GM12878 (cell line): Measurements from ENCODE around the gene TBC1D22B. TPM values are rescaled to one million over a fixed set of nuclear protein-coding genes. Genes with fewer than 3 reads are reported as not detected.

Experiments
- ATAC-seq: fragments of 200-7000 bp; cut with Tn5 transposase; 3 replicates; pipeline ENCODE4 v1.9.1; 2020; ENCODE audit warnings: mild to moderate bottlenecking, moderate library complexity
- BruUV-seq: library from RNA; stranded (reverse); fragments of 400-500 nt; replicated peaks from 2 replicates; lab custom pipeline; 2021; lab: Mats Ljungman, UMichigan
- CTCF ChIA-PET: fragments of 300-600 bp; sonication (Branson Sonifier 250); formaldehyde crosslinking; extraction: SDS; loops from one replicate; lab custom pipeline; 2021; ENCODE audit warnings: inconsistent platforms; lab: Yijun Ruan, JAX
- POLR2A ChIA-PET: fragments of 350-600 bp; formaldehyde crosslinking; extraction: SDS; loops from one replicate; lab custom pipeline; 2021; ENCODE audit warnings: inconsistent platforms; lab: Charles Lee
- RAD21 ChIA-PET: fragments of 300-600 bp; sonication (Branson Sonifier 250); formaldehyde crosslinking; loops from one replicate; lab custom pipeline; 2023; ENCODE audit warnings: antibody characterized with exemption; ENCODE audit not compliant: unreplicated experiment; lab: Charles Lee
- SMC1A ChIA-PET: fragments of 300-600 bp; sonication (Branson Sonifier 250); formaldehyde crosslinking; loops from one replicate; lab custom pipeline; 2023; ENCODE audit not compliant: unreplicated experiment, uncharacterized antibody; lab: Charles Lee
- DNase-seq: peaks from one replicate; pipeline ENCODE4 v3.0.0-alpha.2; 2011; ENCODE audit warnings: low read depth, low spot score
- FAIRE-seq: peaks from 3 replicates; lab custom pipeline; 2011; peaks lifted over from hg19 to GRCh38; lab: Jason Lieb, UNC
- H2AFZ ChIP-seq: 2 replicates; pipeline ENCODE4 v1.6.0; 2011; ENCODE audit warnings: low read depth, low read length, control low read depth; ENCODE audit not compliant: control insufficient read depth
- H3K27ac ChIP-seq: 2 replicates; pipeline ENCODE4 v1.5.1; 2011; ENCODE audit warnings: control low read depth; ENCODE audit not compliant: control insufficient read depth, insufficient read depth
- H3K27me3 ChIP-seq, 2 experiments: replicated peaks in 1 of 2; 2 replicates each; pipeline versions ENCODE4 v1.6.0 to v1.6.1; 2011; ENCODE audit warnings: low read length in 1 of 2; ENCODE audit not compliant: control insufficient read depth in 2 of 2, insufficient read depth in 2 of 2
- H3K36me3 ChIP-seq, 2 experiments: 2 replicates each; pipeline ENCODE4 v1.5.1; 2011; ENCODE audit warnings: low read length in 1 of 2; ENCODE audit not compliant: control insufficient read depth in 2 of 2, insufficient read depth in 2 of 2
- H3K4me1 ChIP-seq: 2 replicates; pipeline ENCODE4 v1.6.1; 2011; ENCODE audit warnings: mild to moderate bottlenecking, low read length, moderate library complexity, mixed read lengths; ENCODE audit not compliant: control insufficient read depth, insufficient read depth
- H3K4me2 ChIP-seq: 2 replicates; pipeline ENCODE4 v1.6.0; 2011; ENCODE audit warnings: control low read depth; ENCODE audit not compliant: control insufficient read depth, insufficient read depth
- H3K4me3 ChIP-seq: fragments of 200-600 bp; sonication (generic); 2 replicates; pipeline ENCODE4 v1.5.1; 2016
- H3K79me2 ChIP-seq: 2 replicates; pipeline ENCODE4 v1.6.0; 2011; ENCODE audit warnings: low read length; ENCODE audit not compliant: control insufficient read depth, insufficient read depth
- H3K9ac ChIP-seq: 2 replicates; pipeline ENCODE4 v1.8.0; 2011; ENCODE audit warnings: low read length, control low read depth, mixed read lengths; ENCODE audit not compliant: control insufficient read depth, insufficient read depth
- H3K9me3 ChIP-seq: replicated peaks from 3 replicates; pipeline ENCODE4 v1.5.1; 2011; ENCODE audit warnings: mild to moderate bottlenecking, low read length; ENCODE audit not compliant: control insufficient read depth, insufficient read depth
- H4K20me1 ChIP-seq: 2 replicates; pipeline ENCODE4 v1.6.0; 2011; ENCODE audit not compliant: control insufficient read depth, insufficient read depth
- BHLHE40 ChIP-seq, 2 experiments: fragments of 450-650 bp in 1 of 2; IDR thresholded peaks; 2 replicates each; pipeline ENCODE4 v1.6.1; 2011 to 2017; ENCODE audit warnings: low read depth in 2 of 2, borderline replicate concordance in 1 of 2, improper control_type of control experiment in 1 of 2, low read length in 1 of 2, mild to moderate bottlenecking in 1 of 2
- EGR1 ChIP-seq, 2 experiments: IDR thresholded peaks; 1 replicate in 1 of 2; 2 replicates in 1 of 2; pipeline ENCODE4 v1.6.1; 2011 to 2012; ENCODE audit warnings: low read depth in 2 of 2, low read length in 2 of 2, borderline replicate concordance in 1 of 2, mild to moderate bottlenecking in 1 of 2, moderate library complexity in 1 of 2
- POLR2AphosphoS2 ChIP-seq: IDR thresholded peaks from 2 replicates; pipeline ENCODE4 v1.6.1; 2011; ENCODE audit warnings: low read depth, mild to moderate bottlenecking, low read length, improper control_type of control experiment, moderate library complexity
- TBL1XR1 ChIP-seq: IDR thresholded peaks from 2 replicates; pipeline ENCODE4 v1.6.1; 2012; ENCODE audit warnings: low read depth, low read length, improper control_type of control experiment
- YY1 ChIP-seq: IDR thresholded peaks from 2 replicates; pipeline ENCODE4 v1.6.1; 2011; ENCODE audit warnings: low read depth, mild to moderate bottlenecking, low read length
- ZBTB40 ChIP-seq: fragments of 450-650 bp; IDR thresholded peaks from 2 replicates; pipeline ENCODE4 v1.6.1; 2016; ENCODE audit warnings: mild to moderate bottlenecking, moderate library complexity, borderline replicate concordance
- whole genome bisulfite sequencing: methylation state at CpG from one replicate; pipeline ENCODE4 v1.1.6; 2016; ENCODE audit warnings: low lambda C conversion rate; ENCODE audit not compliant: insufficient replicate concordance, insufficient coverage; ENCODE audit errors: missing lambda C conversion rate; 5-methylcytosine and 5-hydroxymethylcytosine counted together
- in situ Hi-C: fragments of 300-500 bp; cut with MboI; formaldehyde crosslinking; loops from 9 replicates; pipeline ENCODE4 v1.14.3; 2018; ENCODE audit warnings: mixed read lengths
- intact Hi-C: fragments of 100-400 bp; cut with micrococcal nuclease; formaldehyde crosslinking; loops from one replicate; pipeline ENCODE4 v1.14.2; 2022; ENCODE audit not compliant: unreplicated experiment
- polyA plus RNA-seq, 11 experiments: library from polyadenylated mRNA; depleted of rRNA in 4 of 11; unstranded in 6 of 11; stranded (reverse) in 5 of 11; fragments of >200 nt; fragmentation: Nextera tagmentation in 4 of 11; fragmentation: Illumina TruSeq in 1 of 11; extraction: Ambion mirVana in 4 of 11; extraction: Trizol in 1 of 11; gene quantifications; 1 replicate in 1 of 11; 2 replicates in 10 of 11; pipeline versions ENCODE4 v1.2.1 to v1.2.3, GENCODE V29; 2011 to 2016; ENCODE audit warnings: inconsistent platforms in 2 of 11, missing spikeins in 2 of 11, low read depth in 1 of 11
- total RNA-seq, 4 experiments: library from RNA; depleted of rRNA in 3 of 4; stranded (reverse); fragments of >200 nt in 3 of 4; fragmentation: Illumina TruSeq in 1 of 4; extraction: Trizol in 1 of 4; gene quantifications; 2 replicates each; pipeline versions ENCODE4 v1.2.1 to v1.2.3, GENCODE V29; 2013 to 2021

Gene TBC1D22B
- total and polyA plus RNA-seq, 10 of the 15 experiments (the other 5 are each of a cell fraction or from before 2014, with no cell fraction given), result 3.4 to 18.7 (median 14.1) TPM

- TF ChIP-seq ZBTB40, result no peak
- no peak; a peak in 1 of 3 replicates for TF ChIP-seq EGR1 (IDR thresholded peaks at IDR 0.05; ENCODE audit: borderline replicate concordance in 1 of 2, low read depth in 2 of 2, low read length in 2 of 2)
- TF ChIP-seq POLR2AphosphoS2, result peak; percentile 47; the same call in 1 of the 2 replicates
Observed at GRCh38 chr6:37353761-37354525, 96.4 kb downstream of the TBC1D22B start, which contains the start of gene RNF8 (continued).

- RAD21 ChIA-PET, result no interaction called here
- 6% methylated on average over 30 of the region's 44 CpGs for WGBS
Observed at GRCh38 chr6:37354526-37355384, 97.2 kb downstream of the TBC1D22B start.

More at GRCh38 chr6:37354526-37355384, 97.2 kb downstream of the TBC1D22B start:
- Histone ChIP-seq H4K20me1 (no peaks in the 10 kb centered on the region), H3K4me1 (peaks cover 6% of the 10 kb centered on the region), H3K4me3 (peak overlapping the region; percentile 99), H3K27ac (peak overlapping the region; percentile 51), H3K27me3 (no peaks in the 10 kb centered on the region), H3K9me3 (no peaks in the 10 kb centered on the region), H3K4me2 (peak overlapping the region; percentile 64), H2AFZ (peak overlapping the region; percentile 93), H3K79me2 (peaks cover 27% of the 10 kb centered on the region), H3K9ac (peak overlapping the region; percentile 80), H3K36me3 (no peaks in the 10 kb centered on the region)
- peak; percentile 53 for ATAC-seq
- BruUV-seq, result no TSS peak
- TF ChIP-seq TBL1XR1 (no peak), YY1 (0 out of 2 replicates have a peak, but pooled peaks have one; percentile 11), BHLHE40 (IDR thresholded peaks at IDR 0.05; ENCODE audit: borderline replicate concordance in 1 of 2, low read depth in 2 of 2, low read length in 1 of 2) (0 out of 4 replicates have a peak, but pooled peaks of 1 of the 2 experiments have one; percentile 7), EGR1 (IDR thresholded peaks at IDR 0.05; ENCODE audit: borderline replicate concordance in 1 of 2, low read depth in 2 of 2, low read length in 2 of 2) (peak in 1 of 2 experiments; percentile 53; a peak in 1 of 3 replicates)
- in situ Hi-C loops, result no loop called here
- POLR2A ChIA-PET, result interaction anchor here (0.6 to 1.3 kb wide), 2 partner anchors 79 to 890 kb away, joined by 4 to 7 read pairs; partner anchors contain the start of gene CMTR1
- SMC1A ChIA-PET, result interaction anchor here (1.0 to 1.4 kb wide), 2 partner anchors 29 to 140 kb away, joined by 3 read pairs; no protein-coding TSS in a partner anchor
- CTCF ChIA-PET, result interaction anchor here (0.6 to 1.4 kb wide), 3 partner anchors 29 to 1786 kb away, joined by 3 to 5 read pairs (median 3); partner anchors contain the start of gene CMTR1
- no peak for FAIRE-seq
- intact Hi-C loops, result no loop called here
- no peak for DNase-seq
